GM21529 (cell line): ENCODE results near the gene CRHR1.

ENCODE experiments used
- ATAC-seq: cut with Tn5 transposase; IDR thresholded peaks from one replicate; pipeline ENCODE4 v1.9.1; 2021; ENCODE audit not compliant: unreplicated experiment

Gene CRHR1

GRCh38 chr17:45819632-45820031 is 35.5 kb downstream of the CRHR1 start:
- no peak for ATAC-seq

- no peak for ATAC-seq
These were observed 36.1 kb downstream of the CRHR1 start for GRCh38 chr17:45820052-45820780.

- no peak for ATAC-seq
These were observed 37.0 kb downstream of the CRHR1 start for GRCh38 chr17:45821147-45821546.

- ATAC-seq, result no peak
These were observed 39.5 kb downstream of the CRHR1 start for GRCh38 chr17:45823598-45823997.

- ATAC-seq, result no peak
These were observed 40.4 kb downstream of the CRHR1 start for GRCh38 chr17:45824475-45824874.

GRCh38 chr17:45824901-45825492 is 40.9 kb downstream of the CRHR1 start:
- no peak for ATAC-seq

DNA sequence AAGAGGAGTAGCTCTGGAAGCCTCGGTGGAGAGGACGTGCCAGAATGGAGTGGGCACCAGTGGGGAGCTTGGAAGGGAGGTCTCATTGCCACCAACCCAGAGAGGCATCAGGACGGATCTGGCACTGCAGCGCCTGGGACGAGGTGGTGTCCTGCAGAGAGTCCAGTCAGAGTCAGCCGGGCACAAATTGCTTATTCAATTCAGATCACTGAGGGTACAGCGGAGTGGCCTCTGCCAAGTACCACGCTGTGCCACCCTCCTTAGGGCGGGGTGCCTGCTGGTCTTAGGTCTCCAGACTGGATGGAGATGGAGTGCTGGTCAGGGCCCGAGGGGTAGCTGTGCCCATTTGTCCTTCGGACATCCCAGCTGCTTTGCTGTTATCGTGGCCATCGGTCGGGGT is 41.7 kb downstream of the CRHR1 start:
- no peak for ATAC-seq

DNA sequence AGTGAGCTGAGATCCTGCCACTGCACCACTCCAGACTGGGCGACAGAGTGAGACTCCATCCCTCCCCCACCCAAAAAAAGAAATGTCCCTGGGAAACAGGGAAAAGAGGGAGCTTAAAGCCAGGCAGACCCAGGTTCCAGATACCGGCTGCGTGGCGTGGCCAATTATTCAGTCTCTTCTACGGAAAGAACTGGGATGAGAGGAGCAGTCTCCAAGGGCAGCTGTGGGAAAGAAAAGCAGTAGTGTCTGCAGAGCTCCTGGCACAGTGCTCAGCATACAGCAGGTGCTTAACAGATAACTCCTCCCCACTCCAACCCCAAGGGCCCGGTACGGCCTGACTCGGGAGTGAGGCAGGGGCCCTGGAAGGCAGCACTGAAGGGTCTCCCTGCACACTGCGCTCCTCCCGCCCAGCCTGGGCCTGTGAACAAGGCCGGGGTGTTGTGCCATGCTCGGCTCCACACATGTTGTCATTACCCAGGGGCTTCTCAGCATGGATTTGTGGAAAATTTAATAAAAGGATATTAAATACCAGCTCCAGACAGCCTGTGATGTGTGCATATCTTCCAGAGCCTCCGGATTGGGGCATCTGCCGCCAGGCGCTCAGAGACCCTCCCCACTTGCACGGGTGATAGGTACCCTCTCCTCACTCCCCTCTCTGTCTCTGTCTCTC is 42.9 kb downstream of the CRHR1 start:
- ATAC-seq, result no peak

DNA sequence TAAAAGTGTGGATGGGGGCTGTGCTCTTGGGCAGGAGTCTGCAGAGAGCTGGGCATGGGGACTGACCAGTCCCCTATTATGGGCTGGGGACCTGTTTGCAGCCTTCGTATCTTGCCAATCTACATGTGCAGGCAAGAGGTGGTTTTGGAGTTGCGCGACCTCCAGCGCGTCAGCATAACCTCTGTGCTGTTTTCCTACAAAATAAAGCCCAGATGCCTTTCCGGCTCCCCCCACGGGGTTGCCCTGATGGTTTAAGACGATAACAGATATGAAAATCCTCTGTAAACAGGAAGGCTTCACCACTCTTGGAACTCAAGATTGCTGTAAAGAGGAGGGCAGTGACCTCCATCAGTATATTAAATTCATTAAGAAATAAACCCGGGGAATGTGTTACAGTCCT is 44.1 kb downstream of the CRHR1 start:
- no peak for ATAC-seq

DNA sequence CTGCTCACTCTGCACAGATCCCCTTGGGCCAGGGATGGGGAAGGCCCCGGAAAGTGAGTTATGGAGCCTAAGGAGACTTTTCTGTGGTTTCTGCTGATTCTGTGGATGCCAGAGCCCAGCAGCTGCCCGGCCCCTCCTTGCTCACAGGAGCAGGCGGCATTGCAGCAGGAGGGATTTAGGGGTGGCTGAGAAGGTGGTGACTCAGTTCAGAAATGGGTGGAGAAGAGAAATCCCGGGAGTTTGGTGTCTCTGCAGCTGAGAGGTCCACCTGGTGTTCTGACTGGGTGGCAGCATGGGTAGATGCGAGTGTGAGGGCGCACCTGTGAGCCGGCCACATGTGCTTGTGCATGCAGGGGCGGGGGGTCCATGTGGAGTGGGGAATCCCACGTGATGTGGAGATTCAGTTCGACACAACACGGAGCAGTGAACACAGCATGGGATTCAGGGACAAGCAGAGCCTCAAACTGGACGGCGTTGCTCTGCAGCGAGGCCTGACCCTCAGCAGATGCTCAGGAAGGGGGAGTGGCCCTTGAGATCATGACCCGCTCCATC is 44.5 kb downstream of the CRHR1 start:
- no peak for ATAC-seq

GRCh38 chr17:45833920-45834319 is 49.8 kb downstream of the CRHR1 start:
- no peak for ATAC-seq

DNA sequence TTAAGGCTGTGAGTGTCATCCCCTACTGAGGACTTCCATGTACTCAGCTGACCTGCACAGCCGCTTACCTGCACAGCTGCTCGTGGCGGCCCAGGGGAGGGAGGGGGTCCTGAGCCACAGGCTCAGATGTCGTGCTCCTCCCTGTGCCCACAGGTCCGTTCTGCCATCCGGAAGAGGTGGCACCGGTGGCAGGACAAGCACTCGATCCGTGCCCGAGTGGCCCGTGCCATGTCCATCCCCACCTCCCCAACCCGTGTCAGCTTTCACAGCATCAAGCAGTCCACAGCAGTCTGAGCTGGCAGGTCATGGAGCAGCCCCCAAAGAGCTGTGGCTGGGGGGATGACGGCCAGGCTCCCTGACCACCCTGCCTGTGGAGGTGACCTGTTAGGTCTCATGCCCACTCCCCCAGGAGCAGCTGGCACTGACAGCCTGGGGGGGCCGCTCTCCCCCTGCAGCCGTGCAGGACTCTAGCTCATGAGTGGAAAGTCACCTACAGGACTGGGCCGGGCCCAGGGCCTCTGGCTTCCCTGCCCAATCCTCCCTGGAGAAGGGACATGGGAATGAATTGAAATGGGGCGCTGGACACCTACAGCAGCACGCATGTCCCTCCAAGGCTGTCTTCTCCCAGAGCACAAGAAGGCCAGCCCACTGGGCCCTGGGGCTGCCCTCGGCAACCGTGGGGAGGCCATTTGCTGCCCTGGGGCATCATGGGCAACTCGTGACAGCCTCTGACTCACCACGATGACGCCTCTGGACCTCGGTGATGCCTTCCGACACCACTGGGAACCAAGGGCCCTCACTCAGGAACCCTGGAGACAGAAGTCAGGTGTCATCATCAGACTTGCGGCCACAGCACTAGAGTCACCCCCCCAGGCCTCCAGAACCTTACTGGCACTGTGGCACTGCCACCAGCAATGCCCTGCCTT is 50.6 kb downstream of the CRHR1 start:
- ATAC-seq, result no peak

DNA sequence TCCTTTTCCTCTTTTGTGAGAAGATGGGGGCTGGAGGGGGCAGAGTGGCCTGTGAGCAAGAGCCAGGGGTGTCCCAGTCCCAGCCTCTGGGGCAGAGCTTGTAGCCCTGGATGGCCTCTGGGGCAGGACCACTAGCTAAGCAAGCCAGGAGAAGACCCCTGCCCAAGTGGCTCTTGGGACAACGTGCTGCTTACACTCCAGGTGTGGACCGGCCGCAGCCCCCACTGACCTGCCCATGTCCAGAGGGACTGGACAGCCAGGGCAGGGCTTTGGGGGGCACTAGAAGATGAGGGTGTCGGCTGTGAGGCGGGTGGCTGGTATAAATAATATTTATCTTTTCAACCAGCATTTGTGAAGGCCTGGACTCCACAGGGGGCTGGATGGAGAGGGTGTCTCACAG is 51.4 kb downstream of the CRHR1 start:
- no peak for ATAC-seq

GRCh38 chr17:45836047-45837044 is 52.2 kb downstream of the CRHR1 start:
- ATAC-seq, result no peak

DNA sequence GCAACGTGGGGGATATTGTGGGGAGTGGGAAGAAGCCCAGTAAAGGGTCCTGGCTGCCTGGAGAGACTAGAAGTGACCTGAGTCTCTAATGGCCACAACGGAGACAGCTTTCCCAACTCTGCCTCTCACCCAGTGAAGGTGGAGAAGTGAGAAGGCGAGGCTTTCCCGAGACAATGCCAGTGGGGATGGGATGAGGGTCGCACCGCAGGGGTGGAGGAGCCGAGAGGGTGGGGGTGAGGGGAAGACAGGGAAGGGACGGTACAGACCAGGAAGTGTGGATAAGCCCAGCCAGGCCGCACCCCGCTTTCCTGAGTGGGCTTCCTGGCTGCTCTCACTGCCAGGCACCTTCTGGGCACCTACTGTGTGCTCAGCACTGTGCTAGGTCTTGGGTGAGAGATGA is 53.1 kb downstream of the CRHR1 start:
- ATAC-seq, result no peak

DNA sequence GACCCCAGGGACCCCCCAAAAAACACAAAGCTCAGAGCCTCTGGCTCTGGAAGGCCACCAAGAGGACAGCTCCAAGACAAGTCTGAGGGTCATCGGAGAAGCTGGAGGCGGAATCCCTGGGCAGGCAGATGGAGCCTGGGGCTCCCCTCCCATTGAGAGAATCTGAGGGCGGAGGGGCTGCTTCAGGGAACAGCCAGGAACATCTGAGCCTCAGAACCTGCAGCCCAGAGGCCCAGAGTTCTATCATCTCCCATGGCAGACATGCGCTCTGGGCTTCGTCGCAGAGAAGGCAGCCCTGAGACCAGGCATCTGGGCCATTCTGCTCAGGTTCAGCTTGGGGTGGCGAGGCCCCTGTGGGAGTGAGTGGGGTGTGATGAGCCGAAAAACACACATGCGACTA is 53.5 kb downstream of the CRHR1 start:
- no peak for ATAC-seq

DNA sequence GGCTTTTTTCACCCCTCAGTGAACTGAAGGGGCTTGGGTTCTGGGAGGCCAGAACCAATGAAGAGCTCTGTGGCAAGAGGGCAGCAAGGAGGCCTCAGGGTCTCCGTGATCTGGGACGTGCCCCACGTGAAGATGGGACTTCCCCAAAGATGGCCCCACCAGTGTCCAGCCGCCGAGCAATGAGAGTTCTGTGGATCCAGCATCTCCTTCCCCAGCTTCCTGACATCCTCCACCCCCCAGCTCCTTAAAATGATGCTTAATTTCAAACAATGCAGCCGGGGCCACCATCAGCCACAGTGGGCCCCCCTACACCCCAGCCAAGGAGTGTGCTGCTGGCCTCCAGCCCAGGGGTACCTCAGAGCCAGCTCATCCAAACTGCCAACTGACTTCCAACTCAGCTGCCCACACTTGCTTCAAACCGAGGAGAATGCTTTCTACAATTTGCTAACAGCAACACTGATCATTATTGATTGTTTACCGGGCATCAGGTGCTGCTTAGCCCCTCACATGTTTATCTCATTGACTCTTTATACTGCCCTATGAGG is 54.7 kb downstream of the CRHR1 start:
- ATAC-seq, result no peak

GRCh38 chr17:45839442-45839841 is 55.3 kb downstream of the CRHR1 start:
- no peak for ATAC-seq

DNA sequence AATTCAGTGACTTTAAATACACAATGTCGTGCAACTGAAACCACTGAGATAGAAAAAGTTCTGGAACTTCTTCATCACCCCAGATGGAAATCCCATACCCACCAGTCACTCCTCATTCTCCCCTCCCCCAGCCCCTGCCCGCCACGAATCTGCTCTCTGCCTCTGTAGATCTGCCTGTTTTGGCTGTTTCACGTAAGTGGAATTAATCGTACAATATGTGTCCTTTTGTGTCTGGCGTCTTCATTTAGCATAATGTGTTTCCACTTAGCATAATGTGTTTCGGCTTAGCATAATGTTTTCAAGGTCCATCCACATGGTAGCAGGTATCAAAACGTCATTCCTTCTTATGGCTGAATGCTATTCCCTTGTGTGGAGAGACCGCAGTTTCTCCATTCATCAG is 57.1 kb downstream of the CRHR1 start:
- no peak for ATAC-seq
